ENCODE measurements around the gene ARG2. TPM values are rescaled to one million over a fixed set of nuclear protein-coding genes. Genes with fewer than 3 reads are reported as not detected.

ARG2 gene
- total and polyA plus RNA-seq, 9 of the 15 experiments (the other 6 are each of a cell fraction or from before 2014, with no cell fraction given): 6.2 to 75.0 (median 17.8) TPM

DNA sequence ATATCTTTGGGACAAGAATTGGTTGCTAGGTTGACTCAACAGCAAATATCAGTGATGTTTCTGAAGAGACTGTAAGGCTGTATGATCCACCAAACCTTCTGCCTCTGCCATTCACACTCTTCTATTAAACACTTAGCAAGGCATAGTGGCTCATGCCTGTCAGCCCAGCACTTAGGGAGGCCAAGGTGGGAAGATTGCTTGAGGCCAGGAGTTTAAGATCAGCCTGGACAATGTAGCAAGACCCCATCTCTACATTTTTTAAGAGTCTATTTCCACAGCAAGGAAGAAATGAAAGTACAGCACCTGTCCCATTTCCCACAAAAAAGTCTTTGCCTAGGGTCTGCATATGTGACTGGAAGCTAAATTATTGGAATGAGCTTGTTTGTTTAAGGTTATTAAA is 7.8 kb downstream of the ARG2 start:
- ChIA-PET CTCF (ENCODE audit: low intra/inter-chr PET ratio) (no interaction called here), POLR2A (interaction anchor here (0.8 to 1.2 kb wide), 2 partner anchors 10 to 15 kb away, joined by 3 to 4 read pairs; no protein-coding TSS in a partner anchor)
- no peaks in the 10 kb centered on the region for H3K9me1 ChIP-seq (ENCODE audit: control insufficient read depth, insufficient read depth, low read length)
- intact Hi-C loops (cut with micrococcal nuclease) (no loop called here), in situ Hi-C loops (cut with MboI) (no loop called here)
- H3K9me3 ChIP-seq (replicated peaks; ENCODE audit: control insufficient read depth, insufficient read depth, low read depth, low read length): no peaks in the 10 kb centered on the region
- H3K4me1 ChIP-seq (replicated peaks in 1 of 2; ENCODE audit: control insufficient read depth in 2 of 2, insufficient read depth in 2 of 2, low read length in 2 of 2): peaks cover 0 to 8% of the 10 kb centered on the region in 2 experiments; a peak in 3 of 5 replicates
- H3K27me3 ChIP-seq (ENCODE audit: control insufficient read depth in 2 of 2, insufficient read depth in 2 of 2, low read length in 2 of 2): no peaks in the 10 kb centered on the region
- H3K4me2 ChIP-seq (ENCODE audit: insufficient read depth, low read length): no peak overlapping the region
- no peak for DNase-seq (ENCODE audit: extremely low read depth in 1 of 4, low spot score in 3 of 4)
- no peak overlapping the region for H3K9ac ChIP-seq (ENCODE audit: insufficient read depth in 1 of 2, low read depth in 2 of 2, low read length in 2 of 2)
- no peak overlapping the region for H3K4me3 ChIP-seq
- BruUV-seq (replicated peaks): no TSS peak
- H3K36me3 ChIP-seq (ENCODE audit: control insufficient read depth, insufficient read depth, low read length): no peaks in the 10 kb centered on the region; the same call in 2 of the 3 replicates
- TF ChIP-seq, protein P1, sequence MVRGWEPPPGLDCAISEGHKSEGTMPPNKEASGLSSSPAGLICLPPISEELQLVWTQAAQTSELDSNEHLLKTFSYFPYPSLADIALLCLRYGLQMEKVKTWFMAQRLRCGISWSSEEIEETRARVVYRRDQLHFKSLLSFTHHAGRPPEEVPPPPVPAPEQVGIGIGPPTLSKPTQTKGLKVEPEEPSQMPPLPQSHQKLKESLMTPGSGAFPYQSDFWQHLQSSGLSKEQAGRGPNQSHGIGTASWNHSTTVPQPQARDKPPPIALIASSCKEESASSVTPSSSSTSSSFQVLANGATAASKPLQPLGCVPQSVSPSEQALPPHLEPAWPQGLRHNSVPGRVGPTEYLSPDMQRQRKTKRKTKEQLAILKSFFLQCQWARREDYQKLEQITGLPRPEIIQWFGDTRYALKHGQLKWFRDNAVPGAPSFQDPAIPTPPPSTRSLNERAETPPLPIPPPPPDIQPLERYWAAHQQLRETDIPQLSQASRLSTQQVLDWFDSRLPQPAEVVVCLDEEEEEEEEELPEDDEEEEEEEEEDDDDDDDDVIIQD (CRISPR knock-in tag; IDR thresholded peaks at IDR 0.05): no peak
- peak; percentile 57; the same call in 1 of the 2 replicates for TF ChIP-seq ZNF121 (CRISPR knock-in tag; conservative IDR thresholded peaks at IDR 0.05)
- no peak overlapping the region for H3K27ac ChIP-seq (ENCODE audit: extremely low read depth, low read depth, low read length)
- H2AFZ ChIP-seq (ENCODE audit: low read depth, low read length): no peak overlapping the region
- no peak for FAIRE-seq
- no peak for ATAC-seq
- H4K20me1 ChIP-seq (replicated peaks; ENCODE audit: control insufficient read depth, insufficient read depth, low read length): no peaks in the 10 kb centered on the region
- no peaks in the 10 kb centered on the region for H3K79me2 ChIP-seq (ENCODE audit: control insufficient read depth, insufficient read depth, low read length)

DNA sequence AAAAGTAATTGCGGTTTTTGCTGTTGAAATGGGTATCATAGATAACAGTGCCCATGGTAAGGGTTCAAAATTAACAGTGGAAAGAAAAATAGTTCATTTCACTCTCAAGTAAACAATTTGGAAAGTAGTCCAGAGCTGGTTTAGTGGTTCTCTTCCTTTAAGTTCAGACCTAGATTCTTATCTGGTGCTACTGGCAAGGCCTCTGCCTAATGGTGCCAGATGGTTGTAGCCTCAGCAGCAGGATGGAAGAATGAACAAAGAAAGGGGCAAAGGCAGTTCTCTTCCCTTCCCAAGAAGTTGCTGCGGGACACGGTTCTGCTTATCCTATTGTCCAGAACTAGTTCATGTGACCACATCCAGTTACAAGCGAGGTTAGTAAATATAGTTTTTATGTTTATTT is 10.5 kb downstream of the ARG2 start:
- ChIA-PET POLR2A (interaction anchor here (1.3 to 2.1 kb wide), 3 partner anchors 9 to 33 kb away, joined by 5 to 7 read pairs (median 6); no protein-coding TSS in a partner anchor), CTCF (ENCODE audit: low intra/inter-chr PET ratio) (no interaction called here)
- no peaks in the 10 kb centered on the region; the same call in 2 of the 3 replicates for H3K36me3 ChIP-seq (ENCODE audit: control insufficient read depth, insufficient read depth, low read length)
- 58% methylated on average over 4 of the region's 4 CpGs for WGBS (ENCODE audit: insufficient coverage, low coverage, missing lambda C conversion rate)
- no peaks in the 10 kb centered on the region for H3K79me2 ChIP-seq (ENCODE audit: control insufficient read depth, insufficient read depth, low read length)
- in situ Hi-C loops (cut with MboI) (no loop called here), intact Hi-C loops (cut with micrococcal nuclease) (no loop called here)
- BruUV-seq (replicated peaks): no TSS peak
- no peak overlapping the region for H3K9ac ChIP-seq (ENCODE audit: insufficient read depth in 1 of 2, low read depth in 2 of 2, low read length in 2 of 2)
- no peak overlapping the region for H3K4me3 ChIP-seq
- H2AFZ ChIP-seq (ENCODE audit: low read depth, low read length): no peak overlapping the region
- H3K4me2 ChIP-seq (ENCODE audit: insufficient read depth, low read length): no peak overlapping the region
- peaks cover 0 to 8% of the 10 kb centered on the region in 2 experiments; a peak in 3 of 5 replicates for H3K4me1 ChIP-seq (replicated peaks in 1 of 2; ENCODE audit: control insufficient read depth in 2 of 2, insufficient read depth in 2 of 2, low read length in 2 of 2)
- DNase-seq (ENCODE audit: extremely low read depth in 1 of 4, low spot score in 3 of 4): no peak
- H4K20me1 ChIP-seq (replicated peaks; ENCODE audit: control insufficient read depth, insufficient read depth, low read length): no peaks in the 10 kb centered on the region
- H3K27me3 ChIP-seq (ENCODE audit: control insufficient read depth in 2 of 2, insufficient read depth in 2 of 2, low read length in 2 of 2): no peaks in the 10 kb centered on the region
- no peaks in the 10 kb centered on the region for H3K9me3 ChIP-seq (replicated peaks; ENCODE audit: control insufficient read depth, insufficient read depth, low read depth, low read length)
- H3K27ac ChIP-seq (ENCODE audit: extremely low read depth, low read depth, low read length): no peak overlapping the region
- ATAC-seq: no peak
- FAIRE-seq: no peak
- H3K9me1 ChIP-seq (ENCODE audit: control insufficient read depth, insufficient read depth, low read length): no peaks in the 10 kb centered on the region
- TF ChIP-seq ZNF212 (CRISPR knock-in tag; IDR thresholded peaks at IDR 0.05) (no peak), ARID1B (IDR thresholded peaks at IDR 0.05) (no peak), KHSRP (IDR thresholded peaks at IDR 0.05) (no peak), ZFPM2 (CRISPR knock-in tag; IDR thresholded peaks at IDR 0.05) (no peak), DMBX1 (CRISPR knock-in tag; IDR thresholded peaks at IDR 0.05; ENCODE audit: borderline replicate concordance) (no peak), TRIM28 (IDR thresholded peaks at IDR 0.05) (no peak), ETV6 (IDR thresholded peaks at IDR 0.05; ENCODE audit: borderline replicate concordance in 1 of 2, low read depth in 2 of 2, low read length in 1 of 2) (no peak), ETV6 (CRISPR knock-in tag; IDR thresholded peaks at IDR 0.05; ENCODE audit: borderline replicate concordance) (no peak), ZBTB8A (IDR thresholded peaks at IDR 0.05; ENCODE audit: partially characterized antibody) (no peak), KAT2B (IDR thresholded peaks at IDR 0.05; ENCODE audit: low read depth, low read length) (no peak), HDAC8 (tag; IDR thresholded peaks at IDR 0.05) (no peak), ILK (tag; IDR thresholded peaks at IDR 0.05; ENCODE audit: borderline replicate concordance, low read depth) (no peak)
- TF ChIP-seq, protein P2, sequence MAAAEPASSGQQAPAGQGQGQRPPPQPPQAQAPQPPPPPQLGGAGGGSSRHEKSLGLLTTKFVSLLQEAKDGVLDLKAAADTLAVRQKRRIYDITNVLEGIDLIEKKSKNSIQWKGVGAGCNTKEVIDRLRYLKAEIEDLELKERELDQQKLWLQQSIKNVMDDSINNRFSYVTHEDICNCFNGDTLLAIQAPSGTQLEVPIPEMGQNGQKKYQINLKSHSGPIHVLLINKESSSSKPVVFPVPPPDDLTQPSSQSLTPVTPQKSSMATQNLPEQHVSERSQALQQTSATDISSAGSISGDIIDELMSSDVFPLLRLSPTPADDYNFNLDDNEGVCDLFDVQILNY (CRISPR knock-in tag; IDR thresholded peaks at IDR 0.05): no peak
- TF ChIP-seq, protein P3, sequence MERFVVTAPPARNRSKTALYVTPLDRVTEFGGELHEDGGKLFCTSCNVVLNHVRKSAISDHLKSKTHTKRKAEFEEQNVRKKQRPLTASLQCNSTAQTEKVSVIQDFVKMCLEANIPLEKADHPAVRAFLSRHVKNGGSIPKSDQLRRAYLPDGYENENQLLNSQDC (CRISPR knock-in tag; IDR thresholded peaks at IDR 0.05): no peak
